NCI-H526 (cell line): ENCODE measurements around the gene TREML1.

Experiments
- DNase-seq, 2 experiments: peaks; one replicate each; lab custom pipeline; 2025; lab: John Stamatoyannopoulos, UW

TREML1 gene

DNA sequence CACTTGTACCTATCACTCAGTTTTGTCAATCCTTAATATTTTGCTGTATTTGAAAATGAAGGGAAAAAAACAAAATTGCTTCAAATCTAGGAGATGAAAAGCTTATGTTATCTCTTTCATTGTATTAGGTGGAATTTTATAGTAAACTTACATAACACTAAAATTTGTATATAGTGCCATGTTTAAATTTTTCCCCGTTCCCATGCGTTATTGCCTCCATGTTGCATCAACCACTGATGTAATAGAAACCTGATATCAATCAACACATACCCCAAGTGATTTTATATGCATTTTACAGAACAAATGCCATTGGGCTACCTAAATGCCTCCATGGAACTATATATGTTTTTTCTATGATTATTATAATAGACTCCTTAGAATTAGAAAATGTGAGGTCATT, 23.5 kb upstream of the TREML1 start:
- DNase-seq, result no peak

DNA sequence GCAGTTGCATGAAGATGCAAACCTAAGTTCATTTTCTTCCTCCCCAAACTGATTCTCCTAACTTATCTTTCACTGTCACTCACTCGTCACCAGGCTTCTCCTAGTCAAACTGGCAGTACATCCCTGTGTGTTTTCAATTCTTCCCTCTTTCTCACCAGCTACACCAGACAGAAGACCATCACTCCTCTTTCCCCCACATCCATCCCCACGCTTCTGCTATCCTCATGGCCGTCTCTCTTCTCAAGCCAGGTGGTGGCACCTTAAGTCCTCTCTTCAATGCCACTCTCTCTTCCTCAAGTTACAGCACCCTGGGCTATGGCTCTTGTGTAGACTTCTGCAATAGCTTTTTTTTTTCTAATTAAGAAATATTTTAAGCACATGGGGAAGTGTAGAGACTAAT, 23.1 kb upstream of the TREML1 start:
- no peak for DNase-seq

DNA sequence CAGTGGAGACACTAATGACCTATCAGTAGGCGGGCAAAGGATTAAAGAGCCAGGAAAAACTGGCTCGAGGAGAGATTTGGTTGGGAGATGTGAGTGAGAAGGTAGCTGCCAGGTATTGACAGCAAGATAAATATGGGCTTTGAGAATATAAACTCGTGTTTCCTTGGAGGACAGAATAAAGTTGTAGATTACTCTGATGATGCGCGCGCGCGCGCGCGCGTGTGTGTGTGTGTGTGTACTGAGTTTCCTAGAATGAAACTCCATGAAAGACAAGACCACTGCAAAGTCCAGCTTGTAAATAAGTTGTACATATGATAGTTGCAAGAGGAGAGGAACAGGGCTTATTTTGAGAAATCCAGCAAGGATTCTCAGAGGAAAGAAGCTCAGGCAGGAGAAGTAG, 22.0 kb upstream of the TREML1 start:
- no peak for DNase-seq

DNA sequence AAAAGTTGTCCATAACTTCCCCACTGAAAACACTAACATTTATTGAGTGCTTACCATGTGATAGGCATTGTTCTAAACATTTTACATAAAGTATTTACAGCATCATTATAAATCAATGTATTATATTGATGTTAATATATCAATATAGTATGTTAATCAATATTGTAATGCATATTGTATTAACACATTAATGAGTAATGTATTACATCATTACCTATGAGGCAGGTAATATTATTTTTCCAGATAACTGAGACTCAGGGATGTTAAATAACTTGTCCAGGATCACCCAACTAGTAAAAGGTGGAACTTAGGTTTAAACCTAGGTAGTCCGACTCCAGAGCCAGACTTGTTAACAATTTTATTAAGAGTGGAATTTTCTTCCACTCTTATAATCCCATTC, 20.9 kb upstream of the TREML1 start:
- DNase-seq, result no peak

DNA sequence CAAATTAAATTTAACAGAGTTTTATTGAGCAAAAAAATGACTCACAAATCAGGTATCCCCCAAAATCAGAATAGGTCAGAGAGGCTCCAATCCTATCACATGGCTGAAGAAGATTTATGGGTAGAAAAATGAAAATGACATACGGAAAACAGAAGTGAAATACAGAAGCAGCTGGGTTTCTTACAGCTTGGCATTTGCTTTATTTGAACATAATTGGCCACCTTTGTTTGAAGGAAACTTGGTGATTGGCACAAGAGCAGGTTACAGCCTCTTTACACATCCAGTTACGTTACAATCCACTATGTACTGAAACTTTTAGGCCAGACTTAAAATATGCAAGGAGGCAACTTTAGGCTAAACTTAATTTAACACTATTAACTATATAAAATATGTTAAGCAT, 20.5 kb upstream of the TREML1 start:
- DNase-seq, result no peak

DNA sequence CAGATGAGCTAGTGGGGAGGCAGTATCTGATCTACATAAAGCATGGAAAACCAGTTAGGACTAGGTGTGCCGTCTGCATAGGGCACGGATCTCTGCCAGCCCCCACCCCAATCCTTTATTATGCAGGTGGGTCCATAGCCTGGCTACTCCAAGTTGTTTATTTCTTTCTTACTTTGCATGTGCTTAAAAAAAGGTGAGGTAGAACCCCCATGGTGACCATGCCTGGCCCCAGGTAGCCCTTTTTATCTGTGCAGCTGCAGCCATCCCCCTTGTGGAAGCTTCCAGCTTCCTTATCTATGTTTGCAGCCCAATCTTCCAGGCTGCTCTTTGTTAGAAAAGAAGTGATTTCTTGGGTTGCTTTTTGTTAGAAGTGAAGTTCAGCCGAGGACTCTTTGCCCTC, 17.8 kb upstream of the TREML1 start:
- no peak for DNase-seq

DNA sequence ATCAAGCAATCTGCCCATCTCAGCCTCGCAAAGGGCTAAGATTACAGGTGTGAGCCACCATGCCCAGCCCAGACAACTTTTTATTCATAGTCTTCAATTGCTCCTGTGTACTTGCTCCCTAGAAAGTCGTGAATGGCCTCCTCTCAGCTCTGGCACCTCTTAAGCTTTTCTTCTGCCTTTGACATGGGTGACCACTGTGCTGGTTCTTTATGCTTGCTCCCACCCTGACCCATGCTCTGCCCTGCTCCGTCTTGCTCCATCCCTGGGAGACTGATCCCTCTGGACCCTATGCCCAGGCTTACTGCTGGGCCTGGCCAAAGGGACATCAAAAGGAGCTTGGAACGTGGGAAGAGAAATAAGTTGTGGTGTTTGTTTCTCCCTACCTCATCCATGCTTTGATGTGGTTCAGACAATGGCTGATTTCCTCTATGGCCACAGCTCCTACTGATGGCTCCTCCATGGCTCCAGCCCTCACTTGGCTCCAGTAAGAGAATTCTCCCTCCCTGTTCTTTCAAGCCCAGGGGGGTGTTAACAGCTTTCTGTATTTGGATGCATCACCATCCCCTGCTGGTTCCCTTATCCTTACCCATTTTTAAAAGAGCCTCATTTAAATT, 16.5 kb upstream of the TREML1 start:
- DNase-seq, result no peak

DNA sequence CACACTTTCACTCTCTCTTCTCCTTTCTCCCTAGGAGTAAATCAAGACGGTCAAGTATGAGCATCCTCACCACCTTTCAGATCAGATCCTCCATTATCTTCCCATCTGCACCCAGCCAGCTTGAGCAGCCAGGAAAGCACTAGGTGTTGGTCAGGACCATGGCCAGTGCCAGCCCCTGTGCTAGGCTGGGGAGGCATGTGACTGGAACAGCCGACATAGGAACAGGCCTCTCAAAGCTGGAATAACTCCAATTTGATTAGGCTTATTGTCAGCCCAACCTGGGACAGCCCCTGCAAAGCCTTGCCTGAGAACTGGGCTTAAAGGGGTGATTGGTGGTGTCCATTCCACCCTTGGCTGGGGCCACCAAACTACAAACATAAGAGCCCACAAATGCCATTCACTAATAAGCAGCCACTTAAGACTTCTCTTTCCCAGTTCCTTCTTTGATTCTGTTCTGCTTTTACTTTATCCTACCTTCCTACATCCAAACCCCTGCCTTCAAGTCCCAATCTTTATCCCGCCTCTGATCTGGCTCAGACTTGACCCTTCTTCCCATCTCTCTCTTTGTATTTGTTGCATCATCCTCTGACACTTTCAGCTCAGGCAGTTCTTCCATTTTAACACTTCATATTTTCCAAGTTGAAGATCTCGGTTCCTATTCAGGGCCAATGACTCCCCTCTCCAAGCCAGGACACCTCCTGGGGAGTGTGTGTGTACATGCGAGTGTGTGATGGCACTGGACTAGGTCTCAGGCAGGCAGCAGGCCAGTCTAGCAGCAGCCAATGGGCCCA, 13.2 kb upstream of the TREML1 start:
- DNase-seq, result no peak

DNA sequence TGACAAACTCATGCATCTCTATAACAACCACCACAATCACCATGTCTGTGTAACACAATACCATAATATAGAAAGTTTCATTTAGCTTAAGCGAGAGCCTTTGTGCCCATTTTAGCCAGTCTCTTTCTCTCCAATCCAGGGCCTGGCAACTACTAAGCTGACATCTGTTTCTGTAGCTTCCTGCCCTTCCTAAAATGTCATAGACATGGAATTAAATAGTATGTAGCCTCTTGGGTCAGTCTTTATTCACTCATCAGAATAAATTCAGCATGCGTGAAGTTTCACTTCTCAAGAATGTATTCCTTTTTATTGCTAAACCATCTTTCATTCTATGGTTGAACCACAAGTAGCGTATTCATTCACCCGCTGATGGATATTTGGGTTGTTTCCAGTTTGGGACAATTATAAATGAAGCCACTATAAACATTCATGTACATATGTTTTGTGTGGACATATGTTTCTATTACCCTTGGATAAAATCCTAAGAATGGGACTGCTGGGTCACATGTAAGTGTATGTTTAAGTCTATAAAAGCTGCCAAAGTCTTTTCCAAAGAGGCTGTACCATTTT, 10.5 kb upstream of the TREML1 start:
- DNase-seq, result no peak

DNA sequence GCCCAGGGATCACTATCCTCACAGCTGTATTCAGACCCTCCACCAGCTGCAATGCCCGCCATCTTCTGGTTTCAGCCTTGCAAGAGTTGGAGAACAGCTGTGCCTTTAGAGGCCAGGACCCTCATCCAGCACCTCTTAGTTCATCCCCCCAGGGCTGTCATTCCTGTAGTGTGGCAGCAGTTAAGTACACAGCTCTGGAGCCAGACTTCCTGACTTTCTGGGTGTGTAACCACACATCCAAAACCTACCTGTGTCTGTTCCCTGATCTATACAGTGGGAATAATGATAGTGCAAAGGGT, 9.2 kb upstream of the TREML1 start:
- no peak for DNase-seq

DNA sequence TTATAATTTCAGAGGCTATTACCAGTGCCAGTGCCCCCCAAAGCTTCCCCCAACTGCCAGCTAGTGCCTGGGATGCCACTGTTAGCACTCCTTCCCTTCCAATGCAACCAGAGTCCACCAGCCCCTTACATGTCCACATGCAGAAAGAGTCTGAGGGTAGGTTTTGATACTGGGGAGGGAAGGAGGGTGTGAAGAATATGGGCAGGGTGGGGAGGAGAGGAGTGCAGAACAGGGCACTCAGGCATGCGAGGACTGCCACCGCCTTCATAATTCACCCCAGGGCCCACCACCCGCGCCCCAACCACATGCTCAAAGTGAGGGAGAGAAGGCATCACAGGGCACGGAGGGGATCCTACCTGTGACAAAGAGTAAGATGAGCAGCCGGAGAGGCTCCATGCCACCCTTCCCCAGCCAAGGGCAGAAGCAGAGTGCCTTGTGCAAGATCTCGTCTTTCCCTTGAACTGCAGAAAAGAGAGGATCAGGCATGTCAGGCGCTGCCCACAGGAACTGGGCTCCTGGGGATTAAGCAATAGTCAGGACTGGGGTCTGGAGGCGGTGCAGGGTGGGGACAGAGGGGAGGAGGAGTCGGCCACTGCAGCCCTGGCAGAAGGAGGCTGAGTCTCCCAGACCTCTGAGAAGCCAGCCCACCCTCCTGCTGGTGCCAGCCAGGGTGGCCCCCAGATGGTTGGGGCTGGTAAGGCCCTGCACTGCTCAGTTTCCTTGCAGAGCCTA, 8.7 kb upstream of the TREML1 start, which contains the start of gene TREM2:
TREM2 (minus strand) TSS at position 430 of the 732 bp plus-strand sequence; CDS start at position 396, 34 bp downstream.
- DNase-seq, result no peak

DNA sequence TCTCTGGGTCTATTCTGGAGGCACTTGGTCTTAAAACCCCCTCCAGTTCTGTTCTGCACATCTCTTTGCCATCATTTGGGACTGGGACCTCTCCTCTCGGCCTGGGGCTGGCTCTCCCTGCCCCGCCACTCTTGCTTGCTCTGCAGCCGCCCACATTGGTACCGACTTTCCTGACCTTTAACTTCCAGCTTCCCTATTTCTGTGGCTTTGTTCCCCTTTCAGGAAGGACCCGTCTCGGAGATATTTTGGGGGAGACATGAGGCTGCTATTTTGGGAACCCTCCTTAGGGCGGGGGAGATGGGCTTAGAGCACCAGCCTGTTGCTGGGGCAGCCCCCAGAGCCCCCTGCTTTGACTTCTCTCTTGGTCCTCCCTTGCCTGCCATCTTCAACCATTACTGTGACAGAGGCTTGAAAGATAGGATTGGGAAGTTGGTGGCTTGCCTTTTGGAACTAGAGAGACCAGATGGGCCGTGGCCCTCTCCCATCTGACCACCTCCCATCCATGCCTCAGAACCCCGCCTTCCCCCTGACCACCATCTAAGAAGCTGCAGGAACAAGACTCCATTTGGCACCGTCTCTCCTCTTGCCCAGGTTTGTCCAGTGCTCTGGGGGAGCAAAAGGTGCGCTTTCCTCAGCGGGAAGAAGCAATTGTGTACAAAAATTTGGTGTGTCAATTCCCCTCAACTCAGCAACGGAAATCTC, 7.9 kb upstream of the TREML1 start:
- no peak for DNase-seq

DNA sequence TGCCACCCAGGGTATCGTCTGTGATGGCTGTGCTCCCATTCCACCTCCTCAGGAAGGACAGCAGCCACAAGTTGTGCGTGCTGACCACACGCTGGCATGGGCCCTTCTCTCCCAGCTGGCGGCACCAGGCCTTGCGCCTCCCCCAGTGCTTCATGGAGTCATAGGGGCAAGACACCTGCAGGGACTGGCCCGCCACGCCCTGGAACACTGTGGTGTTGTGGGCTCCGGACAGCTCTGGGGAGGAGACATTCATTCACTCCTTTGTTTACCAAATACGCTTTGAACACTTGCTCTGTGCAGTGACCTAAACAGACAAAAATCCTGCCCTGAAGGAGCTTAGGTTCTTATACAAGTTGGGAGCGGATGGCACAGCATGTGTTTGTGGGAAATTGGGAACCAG, 7.2 kb upstream of the TREML1 start:
- no peak for DNase-seq

DNA sequence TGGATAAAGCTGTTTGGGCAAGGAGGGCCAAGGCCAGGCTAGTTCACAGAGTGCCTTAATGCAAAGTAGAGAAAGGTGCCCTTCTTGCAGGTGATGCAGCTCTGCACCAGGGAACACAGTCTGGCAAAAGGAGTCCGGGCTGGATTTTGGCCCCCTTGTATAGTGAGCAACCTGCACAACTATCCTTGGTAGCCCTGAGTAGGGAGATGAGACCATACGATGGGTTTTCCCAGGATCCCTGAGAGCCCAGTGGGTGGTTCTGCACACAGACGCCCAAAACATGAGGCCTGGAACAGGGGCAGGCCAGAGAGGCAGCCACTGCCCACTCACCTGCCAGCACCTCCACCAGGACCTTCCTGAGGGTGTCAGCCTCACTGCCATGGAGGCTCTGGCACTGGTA, 6.8 kb upstream of the TREML1 start:
- DNase-seq, result no peak

DNA sequence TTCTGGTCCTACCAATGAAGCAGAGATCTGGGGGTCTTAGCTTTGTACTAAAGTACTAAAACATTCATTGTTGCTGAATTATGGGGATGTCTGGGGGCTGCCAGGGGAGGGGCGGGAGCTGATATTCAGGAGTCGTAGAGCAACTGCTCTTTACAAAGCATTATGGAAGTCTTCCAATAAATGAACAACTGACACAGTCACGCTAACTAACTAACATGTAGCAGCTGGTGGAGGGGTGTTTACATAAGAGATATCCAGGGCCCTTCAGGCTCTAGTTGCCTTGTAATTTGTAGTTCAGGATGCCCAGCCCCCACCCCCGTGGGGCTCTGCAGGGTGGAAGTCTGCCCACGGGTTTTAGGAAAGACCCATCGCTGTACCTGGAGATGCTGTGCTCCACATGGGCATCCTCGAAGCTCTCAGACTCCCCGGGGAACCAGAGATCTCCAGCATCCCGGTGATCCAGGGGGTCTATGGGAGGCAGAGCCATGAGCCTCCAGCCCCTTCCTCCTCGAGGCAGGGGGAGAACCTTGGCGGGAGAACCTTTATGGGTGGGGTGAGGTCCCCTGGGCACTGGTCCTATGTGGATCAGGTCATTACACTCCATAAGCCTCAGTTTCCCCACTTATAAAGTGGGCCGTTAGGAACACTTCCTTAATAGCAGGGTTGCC, 5.4 kb upstream of the TREML1 start:
- DNase-seq, result peak in 1 of 2 experiments; percentile 3

DNA sequence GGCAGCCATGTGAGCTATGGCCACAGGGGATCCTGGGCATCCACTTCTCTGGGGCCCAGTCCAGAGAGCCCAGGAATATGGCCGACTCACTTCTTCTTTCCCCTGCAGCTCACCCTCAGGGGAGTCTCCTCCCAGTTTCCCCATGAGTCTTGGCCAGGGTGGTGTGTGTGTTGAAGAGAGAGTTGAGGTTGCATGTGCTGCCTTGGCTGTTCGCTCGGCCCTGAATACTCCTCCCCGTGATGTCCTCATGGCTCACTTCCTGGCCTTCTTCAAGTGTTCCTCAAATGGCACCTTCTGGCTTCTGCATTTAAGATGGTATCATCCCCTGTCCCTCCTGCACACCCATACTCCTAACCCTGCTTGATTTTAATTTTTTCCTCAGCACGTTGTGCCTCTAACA, 3.2 kb upstream of the TREML1 start:
- no peak for DNase-seq

DNA sequence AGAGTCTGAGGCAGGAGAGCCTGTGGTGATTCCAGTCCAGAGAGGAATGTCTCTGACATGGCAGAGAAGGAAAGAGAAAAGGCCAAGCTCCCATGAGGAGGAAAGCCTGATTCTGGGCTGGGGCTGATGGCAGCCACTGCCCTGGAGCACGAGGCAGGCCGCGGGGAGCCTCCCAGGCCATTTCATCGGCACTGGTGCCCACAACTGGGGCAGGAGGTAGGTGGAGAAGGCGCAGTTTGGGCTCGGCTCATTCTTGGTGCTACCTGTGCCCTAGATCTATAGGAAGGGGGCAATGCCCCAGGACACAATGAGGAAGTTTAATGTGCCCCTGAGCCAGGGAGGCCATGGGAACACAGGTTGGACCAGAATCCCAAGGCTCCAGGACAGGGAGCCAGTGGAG, 2.6 kb upstream of the TREML1 start:
- no peak for DNase-seq

DNA sequence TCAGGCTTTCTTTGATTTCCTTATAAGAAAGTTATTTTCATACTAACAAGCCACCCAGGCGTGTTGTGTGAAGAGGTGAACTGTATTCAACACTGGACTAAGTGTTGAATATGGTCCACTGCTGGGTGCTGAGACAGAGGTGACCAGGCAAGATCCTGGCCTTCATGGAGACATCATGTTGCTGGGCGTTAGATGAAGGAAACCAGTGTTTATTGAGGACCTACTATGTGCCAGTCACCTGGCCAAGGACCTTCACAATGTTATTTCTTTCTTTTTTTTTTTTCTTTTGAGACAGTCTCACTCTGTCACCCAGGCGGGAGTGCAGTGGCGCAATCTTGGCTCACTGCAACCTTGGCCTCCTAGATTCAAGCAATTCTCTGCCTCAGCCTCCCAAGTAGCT, 1.9 kb upstream of the TREML1 start:
- DNase-seq, result no peak

DNA sequence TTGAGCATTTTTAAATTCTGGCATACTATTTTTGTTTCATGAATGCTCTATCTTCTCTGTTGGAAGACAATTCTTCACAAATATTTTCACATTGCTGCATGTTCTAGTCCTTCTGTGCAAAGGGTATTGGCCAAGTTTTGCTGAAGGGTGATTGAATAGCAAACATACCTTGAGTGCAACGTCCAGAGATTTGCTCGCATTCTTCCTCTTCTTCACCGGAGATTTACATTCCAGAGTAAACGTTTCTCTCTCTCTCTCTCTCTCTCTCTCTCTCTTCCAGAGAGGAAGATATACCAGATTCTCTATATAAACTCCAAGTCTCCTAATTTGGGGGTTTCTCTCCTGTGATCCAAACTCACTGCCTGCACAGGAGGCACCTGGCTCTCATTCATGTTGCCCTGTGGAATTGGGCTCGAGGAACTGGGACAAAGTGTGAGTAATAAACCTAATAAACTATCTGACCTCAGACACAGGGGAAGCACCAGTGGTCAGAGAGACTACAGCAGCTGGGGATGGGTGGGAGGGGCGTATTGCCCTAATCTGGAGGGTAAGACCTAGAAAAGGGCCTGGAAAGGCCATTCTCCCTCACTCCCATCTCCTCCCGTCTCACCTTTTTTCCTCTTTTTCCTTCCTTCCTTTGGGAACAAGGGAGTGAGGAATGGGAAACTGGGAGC, 1.1 kb upstream of the TREML1 start:
- no peak for DNase-seq

DNA sequence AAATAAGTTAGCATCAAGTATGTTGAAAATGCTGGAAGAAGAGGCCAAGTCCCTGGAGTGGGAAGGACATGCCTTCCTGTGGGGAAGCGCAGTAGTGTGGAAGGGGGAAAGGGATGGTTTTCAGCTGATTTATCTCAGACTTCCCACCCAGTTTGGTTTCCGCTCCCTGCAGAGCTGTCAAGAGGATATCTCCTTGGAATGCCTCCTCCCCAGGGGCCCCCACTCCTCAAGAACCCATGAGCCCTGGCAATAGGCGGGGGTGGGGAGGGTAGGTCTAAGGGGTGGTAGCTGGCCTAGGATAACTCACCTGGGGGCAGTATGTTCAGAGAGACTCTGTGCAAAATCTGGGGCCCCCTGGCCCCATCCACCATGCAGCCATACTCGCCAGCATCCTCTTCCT, 696 bp downstream of the TREML1 start:
- no peak for DNase-seq

DNA sequence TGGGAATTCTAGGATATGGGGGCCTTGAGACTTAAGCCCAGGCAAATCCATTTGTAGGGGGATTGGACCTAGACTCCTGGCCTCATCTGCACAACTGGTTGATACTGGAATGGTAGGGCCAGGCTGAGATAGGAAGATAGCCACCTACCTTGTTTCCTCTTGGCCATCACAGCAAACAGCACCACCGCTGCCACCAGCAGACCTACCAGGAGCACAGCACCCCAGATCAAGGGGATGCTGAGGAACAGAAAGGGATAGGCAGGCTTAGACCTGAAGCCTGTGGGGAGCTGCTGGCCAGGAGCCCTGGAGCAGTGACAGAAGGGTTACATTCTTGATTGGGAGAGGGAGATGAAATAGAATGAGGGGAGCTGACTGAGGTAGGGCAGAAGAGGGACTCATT, 3.5 kb downstream of the TREML1 start:
- DNase-seq, result no peak
